Smooth muscle cell (in vitro differentiated cells): ENCODE measurements around the gene TNFAIP1. TPM values are rescaled to one million over a fixed set of nuclear protein-coding genes. Genes with fewer than 3 reads are reported as not detected.

ENCODE experiments used
- DNase-seq: peaks from one replicate; lab custom pipeline; 2025; ENCODE audit not compliant: unreplicated experiment; lab: John Stamatoyannopoulos, UW
- H2AFZ ChIP-seq: fragments of 200-600 bp; sonication (generic); 2 replicates; pipeline ENCODE4 v1.6.0; 2016; ENCODE audit warnings: antibody characterized with exemption, low read depth, mild to moderate bottlenecking
- H3F3A ChIP-seq: fragments of 200-600 bp; sonication (generic); 2 replicates; pipeline ENCODE4 v1.6.0; 2017; ENCODE audit warnings: antibody characterized with exemption, low read depth
- H3K27ac ChIP-seq: fragments of 200-600 bp; sonication (generic); 2 replicates; pipeline ENCODE4 v1.5.1; 2016; ENCODE audit warnings: low read depth, mild to moderate bottlenecking
- H3K27me3 ChIP-seq: fragments of 200-600 bp; sonication (generic); 2 replicates; pipeline ENCODE4 v1.6.1; 2016; ENCODE audit warnings: low read depth, mild to moderate bottlenecking
- H3K36me3 ChIP-seq: fragments of 200-600 bp; sonication (generic); 2 replicates; pipeline ENCODE4 v1.5.1; 2016; ENCODE audit warnings: low read depth
- H3K4me1 ChIP-seq: fragments of 200-600 bp; sonication (generic); 2 replicates; pipeline ENCODE4 v1.5.1; 2016; ENCODE audit warnings: low read depth
- H3K4me2 ChIP-seq: fragments of 200-600 bp; sonication (generic); 2 replicates; pipeline ENCODE4 v1.6.0; 2016; ENCODE audit warnings: mild to moderate bottlenecking
- H3K4me3 ChIP-seq: fragments of 200-600 bp; sonication (generic); 2 replicates; pipeline ENCODE4 v1.5.1; 2016; ENCODE audit warnings: mild to moderate bottlenecking
- H3K79me2 ChIP-seq: fragments of 200-600 bp; sonication (generic); 2 replicates; pipeline ENCODE4 v1.6.0; 2016; ENCODE audit warnings: low read depth, mild to moderate bottlenecking
- H3K9ac ChIP-seq: fragments of 200-600 bp; sonication (generic); 2 replicates; pipeline ENCODE4 v1.6.0; 2016; ENCODE audit warnings: low read depth
- H3K9me3 ChIP-seq: fragments of 200-600 bp; sonication (generic); replicated peaks from 2 replicates; pipeline ENCODE4 v1.5.1; 2016; ENCODE audit warnings: low read depth
- H4K20me1 ChIP-seq: fragments of 200-600 bp; sonication (generic); 2 replicates; pipeline ENCODE4 v1.6.0; 2016; ENCODE audit warnings: low read depth
- CTCF ChIP-seq: fragments of 200-600 bp; sonication (generic); IDR thresholded peaks from 2 replicates; pipeline ENCODE4 v1.5.1; 2017; ENCODE audit warnings: borderline replicate concordance, mild to moderate bottlenecking, antibody characterized with exemption; ENCODE audit not compliant: insufficient read depth, poor library complexity, severe bottlenecking
- WGBS: methylation state at CpG from one replicate; pipeline ENCODE4 v1.1.7; 2016; ENCODE audit warnings: low lambda C conversion rate; 5-methylcytosine and 5-hydroxymethylcytosine counted together
- polyA plus RNA-seq: library from polyadenylated mRNA; unstranded; fragments of >200 nt; fragmentation: Nextera tagmentation; extraction: Ambion mirVana; gene quantifications from 2 replicates; pipeline ENCODE4 v1.2.1, GENCODE V29; 2016
- total RNA-seq: library from RNA; depleted of rRNA; stranded (reverse); fragments of >200 nt; gene quantifications from 2 replicates; pipeline ENCODE4 v1.2.3, GENCODE V29; 2014

The TNFAIP1 gene
- total and polyA plus RNA-seq, 2 experiments from 2014 or later = 75.0 to 81.0 TPM

- H3K27ac ChIP-seq = no peak overlapping the region
- H2AFZ ChIP-seq = no peak overlapping the region
- TF ChIP-seq CTCF = no peak
- H3K79me2 ChIP-seq = no peaks in the 10 kb centered on the region
- H3K27me3 ChIP-seq = no peaks in the 10 kb centered on the region
- H3K4me2 ChIP-seq = no peak overlapping the region
- DNase-seq = no peak
- H3K4me1 ChIP-seq = no peaks in the 10 kb centered on the region
- peaks cover 3% of the 10 kb centered on the region for H4K20me1 ChIP-seq
- no peak overlapping the region for H3K9ac ChIP-seq
- H3F3A ChIP-seq = peaks cover 7% of the 10 kb centered on the region
- no peak overlapping the region for H3K4me3 ChIP-seq
- WGBS = 69% methylated on average over 2 of the region's 2 CpGs
- no peaks in the 10 kb centered on the region for H3K9me3 ChIP-seq
- peaks cover 8% of the 10 kb centered on the region for H3K36me3 ChIP-seq
Measured at GRCh38 chr17:28391401-28391800, 55.8 kb downstream of the TNFAIP1 start.

- no peak for DNase-seq
- Histone ChIP-seq H3K36me3 (peaks cover 8% of the 10 kb centered on the region), H3K27me3 (no peaks in the 10 kb centered on the region), H3K4me3 (no peak overlapping the region), H2AFZ (no peak overlapping the region), H3K4me1 (no peaks in the 10 kb centered on the region), H4K20me1 (peaks cover 2% of the 10 kb centered on the region), H3K27ac (no peak overlapping the region), H3F3A (peaks cover 7% of the 10 kb centered on the region), H3K79me2 (no peaks in the 10 kb centered on the region), H3K4me2 (no peak overlapping the region), H3K9me3 (no peaks in the 10 kb centered on the region), H3K9ac (no peak overlapping the region)
- TF ChIP-seq CTCF = no peak
- WGBS = 57% methylated on average over 10 of the region's 10 CpGs
Measured at GRCh38 chr17:28392491-28392890, 56.9 kb downstream of the TNFAIP1 start.

- WGBS = 70% methylated on average over 7 of the region's 7 CpGs
- no peak for DNase-seq
- Histone ChIP-seq H3K9me3 (no peaks in the 10 kb centered on the region), H4K20me1 (no peaks in the 10 kb centered on the region), H3K27ac (peak overlapping the region; percentile 16), H3F3A (peaks cover 7% of the 10 kb centered on the region), H2AFZ (no peak overlapping the region), H3K36me3 (peaks cover 5% of the 10 kb centered on the region), H3K27me3 (no peaks in the 10 kb centered on the region), H3K9ac (no peak overlapping the region), H3K4me2 (peak overlapping the region; percentile 20), H3K79me2 (no peaks in the 10 kb centered on the region), H3K4me3 (no peak overlapping the region), H3K4me1 (no peaks in the 10 kb centered on the region)
- no peak for TF ChIP-seq CTCF
Measured at GRCh38 chr17:28394337-28395116, 59.0 kb downstream of the TNFAIP1 start.

GRCh38 chr17:28395426-28395825 lies 59.9 kb downstream of the TNFAIP1 start:
- H4K20me1 ChIP-seq = no peaks in the 10 kb centered on the region
- H2AFZ ChIP-seq = no peak overlapping the region
- peak overlapping the region; percentile 20 for H3K4me2 ChIP-seq
- peaks cover 7% of the 10 kb centered on the region for H3F3A ChIP-seq
- H3K36me3 ChIP-seq = no peaks in the 10 kb centered on the region
- TF ChIP-seq CTCF = no peak
- H3K9me3 ChIP-seq = no peaks in the 10 kb centered on the region
- no peak for DNase-seq
- 66% methylated on average over 2 of the region's 2 CpGs for WGBS
- no peaks in the 10 kb centered on the region for H3K4me1 ChIP-seq
- H3K4me3 ChIP-seq = no peak overlapping the region
- H3K79me2 ChIP-seq = no peaks in the 10 kb centered on the region
- H3K9ac ChIP-seq = no peak overlapping the region
- no peaks in the 10 kb centered on the region for H3K27me3 ChIP-seq
- peak overlapping the region; percentile 16 for H3K27ac ChIP-seq
